ENCODE data around the gene GRM1.

The GRM1 gene

DNA sequence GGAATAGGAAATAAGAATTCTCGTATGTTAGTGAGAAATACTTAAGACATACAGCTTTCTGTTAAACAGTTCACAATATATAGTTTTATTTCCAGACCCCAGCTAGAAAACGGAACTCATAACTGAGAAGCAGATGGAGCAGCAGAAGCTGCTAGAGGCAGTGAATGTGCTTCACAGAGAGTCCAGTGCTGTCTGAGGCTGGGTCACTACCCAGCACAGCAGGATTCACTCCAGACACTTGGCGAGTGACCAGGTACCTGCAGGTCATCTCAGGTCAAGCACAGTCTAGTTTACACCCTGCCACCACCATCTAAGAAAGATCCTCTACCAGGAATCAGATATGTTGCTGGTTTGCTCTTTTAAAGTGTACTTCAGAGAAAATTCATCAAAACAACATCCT lies 271.7 kb downstream of the GRM1 start:
- H3K4me2 ChIP-seq (ENCODE audit: low read length) = no peak overlapping the region
- no peaks in the 10 kb centered on the region for H3K36me3 ChIP-seq (ENCODE audit: insufficient read depth, low read length)
- H3F3A ChIP-seq (ENCODE audit: insufficient read depth, low read length) = no peaks in the 10 kb centered on the region
- TF ChIP-seq, protein P1, sequence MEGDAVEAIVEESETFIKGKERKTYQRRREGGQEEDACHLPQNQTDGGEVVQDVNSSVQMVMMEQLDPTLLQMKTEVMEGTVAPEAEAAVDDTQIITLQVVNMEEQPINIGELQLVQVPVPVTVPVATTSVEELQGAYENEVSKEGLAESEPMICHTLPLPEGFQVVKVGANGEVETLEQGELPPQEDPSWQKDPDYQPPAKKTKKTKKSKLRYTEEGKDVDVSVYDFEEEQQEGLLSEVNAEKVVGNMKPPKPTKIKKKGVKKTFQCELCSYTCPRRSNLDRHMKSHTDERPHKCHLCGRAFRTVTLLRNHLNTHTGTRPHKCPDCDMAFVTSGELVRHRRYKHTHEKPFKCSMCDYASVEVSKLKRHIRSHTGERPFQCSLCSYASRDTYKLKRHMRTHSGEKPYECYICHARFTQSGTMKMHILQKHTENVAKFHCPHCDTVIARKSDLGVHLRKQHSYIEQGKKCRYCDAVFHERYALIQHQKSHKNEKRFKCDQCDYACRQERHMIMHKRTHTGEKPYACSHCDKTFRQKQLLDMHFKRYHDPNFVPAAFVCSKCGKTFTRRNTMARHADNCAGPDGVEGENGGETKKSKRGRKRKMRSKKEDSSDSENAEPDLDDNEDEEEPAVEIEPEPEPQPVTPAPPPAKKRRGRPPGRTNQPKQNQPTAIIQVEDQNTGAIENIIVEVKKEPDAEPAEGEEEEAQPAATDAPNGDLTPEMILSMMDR (IDR thresholded peaks at IDR 0.05; ENCODE audit: low read length) = no peak
- TF ChIP-seq EZH2 (IDR thresholded peaks at IDR 0.05; ENCODE audit: borderline replicate concordance, low read length) = no peak
- H3K27ac ChIP-seq (ENCODE audit: low read depth, low read length, poor library complexity, severe bottlenecking) = no peak overlapping the region
- no peaks in the 10 kb centered on the region for H3K27me3 ChIP-seq (ENCODE audit: insufficient read depth, low read length)
- no peak overlapping the region for H3K4me3 ChIP-seq (ENCODE audit: low read depth, low read length, poor library complexity, severe bottlenecking)
- H3K9me2 ChIP-seq (ENCODE audit: low read depth, low read length) = no peaks in the 10 kb centered on the region
- no peaks in the 10 kb centered on the region for H3K79me2 ChIP-seq (ENCODE audit: insufficient read depth, low read length)
- no peaks in the 10 kb centered on the region for H3K4me1 ChIP-seq (ENCODE audit: insufficient read depth, low read length, severe bottlenecking)
- no peak overlapping the region for H3K9ac ChIP-seq (ENCODE audit: low read length)
- H3K9me3 ChIP-seq (ENCODE audit: low read length) = no peaks in the 10 kb centered on the region
- H2AFZ ChIP-seq (ENCODE audit: low read length) = no peak overlapping the region
- H4K20me1 ChIP-seq (ENCODE audit: insufficient read depth, low read length) = no peaks in the 10 kb centered on the region

GRCh38 chr6:146301764-146302163 lies 272.9 kb downstream of the GRM1 start:
- no peak overlapping the region for H3K27ac ChIP-seq (ENCODE audit: low read depth, low read length, poor library complexity, severe bottlenecking)
- H4K20me1 ChIP-seq (ENCODE audit: insufficient read depth, low read length) = no peaks in the 10 kb centered on the region
- no peaks in the 10 kb centered on the region for H3K9me3 ChIP-seq (ENCODE audit: low read length)
- H3F3A ChIP-seq (ENCODE audit: insufficient read depth, low read length) = no peaks in the 10 kb centered on the region
- no peak overlapping the region for H3K4me2 ChIP-seq (ENCODE audit: low read length)
- H3K36me3 ChIP-seq (ENCODE audit: insufficient read depth, low read length) = no peaks in the 10 kb centered on the region
- H3K9ac ChIP-seq (ENCODE audit: low read length) = no peak overlapping the region
- no peak overlapping the region for H3K4me3 ChIP-seq (ENCODE audit: low read depth, low read length, poor library complexity, severe bottlenecking)
- no peaks in the 10 kb centered on the region for H3K4me1 ChIP-seq (ENCODE audit: insufficient read depth, low read length, severe bottlenecking)
- no peaks in the 10 kb centered on the region for H3K9me2 ChIP-seq (ENCODE audit: low read depth, low read length)
- no peak overlapping the region for H2AFZ ChIP-seq (ENCODE audit: low read length)
- no peaks in the 10 kb centered on the region for H3K79me2 ChIP-seq (ENCODE audit: insufficient read depth, low read length)
- TF ChIP-seq EZH2 (IDR thresholded peaks at IDR 0.05; ENCODE audit: borderline replicate concordance, low read length) = no peak
- TF ChIP-seq, protein P1 (IDR thresholded peaks at IDR 0.05; ENCODE audit: low read length) = no peak
- H3K27me3 ChIP-seq (ENCODE audit: insufficient read depth, low read length) = no peaks in the 10 kb centered on the region

DNA sequence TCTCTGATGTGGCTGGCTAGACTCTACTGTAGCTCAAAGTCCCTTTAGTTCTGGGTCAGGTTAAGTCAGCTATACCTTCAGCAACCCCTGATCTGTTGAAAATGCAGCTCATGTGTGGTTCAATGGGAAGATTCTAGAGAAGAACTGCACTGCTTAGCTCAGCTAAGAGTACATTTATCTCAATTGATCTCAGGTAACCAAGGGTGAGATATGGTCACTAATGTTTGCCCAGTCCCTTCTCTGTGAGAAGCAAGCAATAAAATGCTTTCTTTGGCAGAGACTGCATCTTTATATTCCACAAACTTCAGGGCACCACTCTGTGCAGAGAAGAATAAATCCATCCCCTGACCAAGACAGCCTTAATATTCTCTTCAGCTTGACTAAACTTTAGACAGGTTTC lies 274.1 kb downstream of the GRM1 start:
- TF ChIP-seq, protein P1 (IDR thresholded peaks at IDR 0.05; ENCODE audit: low read length) = no peak
- TF ChIP-seq EZH2 (IDR thresholded peaks at IDR 0.05; ENCODE audit: borderline replicate concordance, low read length) = no peak
- no peak overlapping the region for H3K9ac ChIP-seq (ENCODE audit: low read length)
- H3K4me3 ChIP-seq (ENCODE audit: low read depth, low read length, poor library complexity, severe bottlenecking) = no peak overlapping the region
- no peak overlapping the region for H3K4me2 ChIP-seq (ENCODE audit: low read length)
- H3K36me3 ChIP-seq (ENCODE audit: insufficient read depth, low read length) = no peaks in the 10 kb centered on the region
- H4K20me1 ChIP-seq (ENCODE audit: insufficient read depth, low read length) = no peaks in the 10 kb centered on the region
- no peaks in the 10 kb centered on the region for H3K4me1 ChIP-seq (ENCODE audit: insufficient read depth, low read length, severe bottlenecking)
- H3K9me2 ChIP-seq (ENCODE audit: low read depth, low read length) = no peaks in the 10 kb centered on the region
- H3K27me3 ChIP-seq (ENCODE audit: insufficient read depth, low read length) = no peaks in the 10 kb centered on the region
- no peaks in the 10 kb centered on the region for H3F3A ChIP-seq (ENCODE audit: insufficient read depth, low read length)
- no peak overlapping the region for H3K27ac ChIP-seq (ENCODE audit: low read depth, low read length, poor library complexity, severe bottlenecking)
- H3K79me2 ChIP-seq (ENCODE audit: insufficient read depth, low read length) = no peaks in the 10 kb centered on the region
- H2AFZ ChIP-seq (ENCODE audit: low read length) = no peak overlapping the region
- no peaks in the 10 kb centered on the region for H3K9me3 ChIP-seq (ENCODE audit: low read length)
